PC-9 (cell line): Measurements from ENCODE around the gene SUSD3. TPM values are rescaled to one million over a fixed set of nuclear protein-coding genes. Genes with fewer than 3 reads are reported as not detected.

Experiments
- BruUV-seq: library from RNA; stranded (reverse); fragments of 400-500 nt; replicated peaks from 2 replicates; lab custom pipeline; 2021; lab: Mats Ljungman, UMichigan
- CTCF ChIA-PET: fragments of 300-600 bp; sonication (Branson Sonifier 250); formaldehyde crosslinking; loops from one replicate; lab custom pipeline; 2022; ENCODE audit warnings: antibody characterized with exemption; lab: Charles Lee
- POLR2A ChIA-PET: fragments of 300-600 bp; sonication (Branson Sonifier 250); formaldehyde crosslinking; loops from one replicate; lab custom pipeline; 2022; ENCODE audit warnings: antibody characterized with exemption; ENCODE audit not compliant: unreplicated experiment; lab: Charles Lee
- DNase-seq, 2 experiments: peaks; one replicate each; pipeline versions ENCODE4 v3.0.0 to v3.0.0-alpha.2; 2015 to 2022; ENCODE audit warnings: mixed read lengths in 1 of 2
- H2AFZ ChIP-seq: fragments of 200-600 bp; sonication (generic); 2 replicates; pipeline ENCODE4 v1.8.1; 2017; ENCODE audit warnings: antibody characterized with exemption
- H3F3A ChIP-seq: fragments of 200-600 bp; sonication (generic); 2 replicates; pipeline ENCODE4 v1.8.1; 2017; ENCODE audit warnings: antibody characterized with exemption, mild to moderate bottlenecking, low read depth; ENCODE audit not compliant: insufficient read depth
- H3K27ac ChIP-seq: fragments of 200-600 bp; sonication (generic); 2 replicates; pipeline ENCODE4 v1.6.1; 2016; ENCODE audit warnings: mixed run types
- H3K27me3 ChIP-seq: fragments of 200-600 bp; sonication (generic); 2 replicates; pipeline ENCODE4 v1.6.1; 2016; ENCODE audit warnings: low read depth, mixed run types; ENCODE audit not compliant: insufficient read depth
- H3K36me3 ChIP-seq: fragments of 200-600 bp; sonication (generic); 2 replicates; pipeline ENCODE4 v1.6.1; 2016; ENCODE audit warnings: low read depth, mixed run types
- H3K4me1 ChIP-seq: fragments of 200-600 bp; sonication (generic); replicated peaks from 2 replicates; pipeline ENCODE4 v1.6.1; 2016; ENCODE audit warnings: mixed run types; ENCODE audit not compliant: insufficient read depth
- H3K4me2 ChIP-seq: fragments of 200-600 bp; sonication (generic); 2 replicates; pipeline ENCODE4 v1.6.1; 2017; ENCODE audit warnings: mixed run types
- H3K4me3 ChIP-seq: fragments of 200-600 bp; sonication (generic); 2 replicates; pipeline ENCODE4 v1.6.1; 2016; ENCODE audit warnings: mixed run types
- H3K79me2 ChIP-seq: fragments of 200-600 bp; sonication (generic); 2 replicates; pipeline ENCODE4 v1.6.1; 2017; ENCODE audit warnings: low read depth, mixed run types
- H3K9me2 ChIP-seq: fragments of 200-600 bp; sonication (generic); 2 replicates; pipeline ENCODE4 v1.8.1; 2017; ENCODE audit warnings: mild to moderate bottlenecking; ENCODE audit not compliant: insufficient read depth
- H3K9me3 ChIP-seq: fragments of 200-600 bp; sonication (generic); 2 replicates; pipeline ENCODE4 v1.8.1; 2016; ENCODE audit warnings: low read depth; ENCODE audit not compliant: insufficient read depth
- H4K20me1 ChIP-seq: fragments of 200-600 bp; sonication (generic); 2 replicates; pipeline ENCODE4 v1.8.1; 2017; ENCODE audit not compliant: insufficient read depth
- EZH2 ChIP-seq: fragments of 200-600 bp; sonication (generic); IDR thresholded peaks from 2 replicates; pipeline ENCODE4 v1.8.0; 2017; ENCODE audit warnings: antibody characterized with exemption, low read depth
- intact Hi-C: fragments of 100-400 bp; cut with micrococcal nuclease; formaldehyde crosslinking; loops from one replicate; pipeline ENCODE4 v1.10.0; 2022; ENCODE audit not compliant: unreplicated experiment
- total RNA-seq: library from RNA; stranded (reverse); gene quantifications from 2 replicates; pipeline ENCODE4 v1.2.3, GENCODE V29; 2021
- TF ChIP-seq, protein P1 (sequence below): fragments of 200-600 bp; sonication (generic); conservative IDR thresholded peaks from 2 replicates; pipeline ENCODE4 v1.6.1; 2017; ENCODE audit warnings: mixed run types, antibody characterized with exemption, mild to moderate bottlenecking, moderate library complexity

SUSD3 gene
- total RNA-seq, 1 experiment from 2014 or later, result 8.4 TPM

DNA sequence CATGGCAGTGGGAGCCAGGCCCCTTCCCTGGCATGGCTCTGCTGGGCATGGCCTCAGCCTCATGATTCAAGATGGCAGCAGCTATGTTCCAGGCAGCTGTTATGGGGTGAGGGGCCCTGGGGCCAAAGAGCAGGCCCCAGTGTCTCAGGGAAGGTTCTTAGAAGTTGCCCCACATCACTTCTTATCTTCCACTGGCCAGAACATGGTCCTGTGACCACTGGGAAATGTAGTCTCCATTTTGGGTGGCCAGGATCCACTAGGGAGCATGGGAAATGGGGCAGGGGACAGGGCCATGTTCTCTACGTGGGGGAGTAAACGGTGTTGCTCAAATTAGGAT, 18.3 kb downstream of the SUSD3 start:
- no peak overlapping the region for H3K4me3 ChIP-seq
- H3K9me2 ChIP-seq, result no peaks in the 10 kb centered on the region
- ChIA-PET POLR2A (no interaction called here), CTCF (interaction anchor here (0.5 kb wide), 1 partner anchor 292 kb away, joined by 7 read pairs; no protein-coding TSS in a partner anchor)
- H3K79me2 ChIP-seq, result no peaks in the 10 kb centered on the region
- no peak overlapping the region for H2AFZ ChIP-seq
- H3K4me2 ChIP-seq, result no peak overlapping the region
- no TSS peak for BruUV-seq
- no peaks in the 10 kb centered on the region for H3F3A ChIP-seq
- H3K9me3 ChIP-seq, result no peaks in the 10 kb centered on the region
- no peaks in the 10 kb centered on the region for H4K20me1 ChIP-seq
- DNase-seq, result no peak
- intact Hi-C loops, result no loop called here
- no peaks in the 10 kb centered on the region for H3K27me3 ChIP-seq
- TF ChIP-seq, protein P1, sequence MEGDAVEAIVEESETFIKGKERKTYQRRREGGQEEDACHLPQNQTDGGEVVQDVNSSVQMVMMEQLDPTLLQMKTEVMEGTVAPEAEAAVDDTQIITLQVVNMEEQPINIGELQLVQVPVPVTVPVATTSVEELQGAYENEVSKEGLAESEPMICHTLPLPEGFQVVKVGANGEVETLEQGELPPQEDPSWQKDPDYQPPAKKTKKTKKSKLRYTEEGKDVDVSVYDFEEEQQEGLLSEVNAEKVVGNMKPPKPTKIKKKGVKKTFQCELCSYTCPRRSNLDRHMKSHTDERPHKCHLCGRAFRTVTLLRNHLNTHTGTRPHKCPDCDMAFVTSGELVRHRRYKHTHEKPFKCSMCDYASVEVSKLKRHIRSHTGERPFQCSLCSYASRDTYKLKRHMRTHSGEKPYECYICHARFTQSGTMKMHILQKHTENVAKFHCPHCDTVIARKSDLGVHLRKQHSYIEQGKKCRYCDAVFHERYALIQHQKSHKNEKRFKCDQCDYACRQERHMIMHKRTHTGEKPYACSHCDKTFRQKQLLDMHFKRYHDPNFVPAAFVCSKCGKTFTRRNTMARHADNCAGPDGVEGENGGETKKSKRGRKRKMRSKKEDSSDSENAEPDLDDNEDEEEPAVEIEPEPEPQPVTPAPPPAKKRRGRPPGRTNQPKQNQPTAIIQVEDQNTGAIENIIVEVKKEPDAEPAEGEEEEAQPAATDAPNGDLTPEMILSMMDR, result no peak
- TF ChIP-seq EZH2, result no peak
- no peaks in the 10 kb centered on the region for H3K36me3 ChIP-seq
- H3K27ac ChIP-seq, result no peak overlapping the region
- no peaks in the 10 kb centered on the region for H3K4me1 ChIP-seq

DNA sequence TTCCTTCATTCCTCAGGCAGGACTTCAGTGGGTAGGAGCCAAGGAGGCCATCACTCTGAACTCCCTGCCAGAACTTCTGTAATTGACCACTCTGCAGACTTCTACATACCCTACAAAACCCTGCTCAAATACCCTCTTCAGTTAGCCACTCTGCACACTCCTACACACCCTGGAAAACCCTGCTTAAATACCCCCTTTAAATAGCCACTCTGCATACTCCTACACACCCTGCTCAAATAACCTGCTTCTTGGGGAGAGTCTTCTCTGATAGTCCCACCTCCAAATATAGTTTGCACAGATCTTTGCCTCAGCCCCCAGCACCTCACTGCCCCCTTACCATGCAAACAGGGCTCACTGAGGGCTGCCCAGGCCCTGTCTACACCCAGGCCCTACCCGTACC, 18.9 kb downstream of the SUSD3 start:
- CTCF ChIA-PET, result no interaction called here
- POLR2A ChIA-PET, result no interaction called here
- intact Hi-C loops, result no loop called here
- Histone ChIP-seq H3K9me3 (no peaks in the 10 kb centered on the region), H3K79me2 (no peaks in the 10 kb centered on the region), H3F3A (no peaks in the 10 kb centered on the region), H3K36me3 (no peaks in the 10 kb centered on the region), H2AFZ (no peak overlapping the region), H3K9me2 (no peaks in the 10 kb centered on the region), H3K4me2 (no peak overlapping the region), H3K4me3 (no peak overlapping the region), H3K27me3 (no peaks in the 10 kb centered on the region), H3K27ac (no peak overlapping the region), H3K4me1 (no peaks in the 10 kb centered on the region), H4K20me1 (no peaks in the 10 kb centered on the region)
- no peak for DNase-seq
- no TSS peak for BruUV-seq
- no peak for TF ChIP-seq EZH2

DNA sequence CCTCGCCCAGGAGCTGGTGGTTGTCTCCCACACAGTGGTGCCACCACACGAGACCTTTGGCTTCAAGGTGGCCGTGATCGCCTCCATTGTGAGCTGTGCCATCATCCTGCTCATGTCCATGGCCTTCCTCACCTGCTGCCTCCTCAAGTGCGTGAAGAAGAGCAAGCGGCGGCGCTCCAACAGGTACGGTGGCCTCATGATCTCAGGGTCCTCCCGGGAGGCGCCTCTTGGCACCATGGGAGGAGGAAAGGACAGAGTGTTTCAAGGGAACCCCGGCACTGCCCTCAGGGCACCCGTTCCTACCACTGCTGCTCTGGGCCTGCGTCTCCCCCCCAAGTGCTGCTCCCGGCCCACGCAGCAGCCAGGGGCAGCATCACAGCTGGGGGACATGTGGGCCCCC, 19.3 kb downstream of the SUSD3 start:
- no peak for TF ChIP-seq EZH2
- TF ChIP-seq, protein P1, result no peak
- no peak for DNase-seq
- CTCF ChIA-PET, result no interaction called here

DNA sequence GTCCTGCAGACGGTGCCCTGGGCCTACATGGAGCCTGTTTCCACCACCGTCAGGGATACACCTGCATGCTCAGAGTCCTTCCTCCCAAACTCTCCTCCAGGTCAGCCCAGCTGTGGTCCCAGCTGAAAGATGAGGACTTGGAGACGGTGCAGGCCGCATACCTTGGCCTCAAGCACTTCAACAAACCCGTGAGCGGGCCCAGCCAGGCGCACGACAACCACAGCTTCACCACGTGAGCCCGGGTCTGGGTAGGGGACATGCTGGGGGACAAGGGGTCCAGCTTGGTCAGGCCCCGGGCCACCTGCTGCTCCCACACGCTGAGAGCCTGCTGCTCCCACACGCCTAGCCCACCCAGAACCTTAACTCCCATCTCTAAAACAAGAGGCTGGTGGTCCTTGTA, 20.9 kb downstream of the SUSD3 start:
- no peaks in the 10 kb centered on the region for H3K36me3 ChIP-seq
- H3K4me1 ChIP-seq, result peaks cover 6% of the 10 kb centered on the region; the same call in 1 of the 2 replicates
- H3K79me2 ChIP-seq, result no peaks in the 10 kb centered on the region
- ChIA-PET CTCF (no interaction called here), POLR2A (no interaction called here)
- no peaks in the 10 kb centered on the region for H3K9me3 ChIP-seq
- no peaks in the 10 kb centered on the region for H4K20me1 ChIP-seq
- H3K27me3 ChIP-seq, result no peaks in the 10 kb centered on the region
- no peak overlapping the region for H3K4me2 ChIP-seq
- TF ChIP-seq EZH2, result no peak
- TF ChIP-seq, protein P1, result no peak
- intact Hi-C loops, result no loop called here
- BruUV-seq, result no TSS peak
- H3K9me2 ChIP-seq, result no peaks in the 10 kb centered on the region
- H3K27ac ChIP-seq, result no peak overlapping the region
- no peaks in the 10 kb centered on the region for H3F3A ChIP-seq
- H3K4me3 ChIP-seq, result no peak overlapping the region
- DNase-seq, result no peak
- H2AFZ ChIP-seq, result no peak overlapping the region

More for the DNA sequence above, 19.3 kb downstream of the SUSD3 start:
- POLR2A ChIA-PET, result no interaction called here
- BruUV-seq, result no TSS peak
- Histone ChIP-seq H3K27ac (no peak overlapping the region), H3K4me3 (no peak overlapping the region), H3K9me2 (no peaks in the 10 kb centered on the region), H3K27me3 (no peaks in the 10 kb centered on the region), H3K79me2 (no peaks in the 10 kb centered on the region), H3K36me3 (no peaks in the 10 kb centered on the region), H4K20me1 (no peaks in the 10 kb centered on the region), H2AFZ (no peak overlapping the region), H3F3A (no peaks in the 10 kb centered on the region), H3K9me3 (no peaks in the 10 kb centered on the region), H3K4me2 (no peak overlapping the region), H3K4me1 (no peaks in the 10 kb centered on the region)
- intact Hi-C loops, result no loop called here
